OCI-LY1 (cell line): ENCODE results near the gene MBNL2.

Experiments used
- CTCF ChIP-seq: fragments of 200-600 bp; sonication (generic), shearing (Covaris generic); IDR thresholded peaks from 2 replicates; pipeline ENCODE4 v1.5.1; 2017; ENCODE audit warnings: mild to moderate bottlenecking, antibody characterized with exemption, low read length, moderate library complexity, mixed read lengths
- EZH2 ChIP-seq: fragments of 200-600 bp; sonication (generic), shearing (Covaris generic); IDR thresholded peaks from 2 replicates; pipeline ENCODE4 v1.8.0; 2017; ENCODE audit warnings: borderline replicate concordance, mixed run types, mild to moderate bottlenecking, antibody characterized with exemption, low read length, moderate library complexity, mixed read lengths

GRCh38 chr13:97371486-97372109, 149.5 kb downstream of the MBNL2 start:
- TF ChIP-seq CTCF (no peak), EZH2 (no peak)
